ENCODE data around the gene SPX.

SPX gene

GRCh38 chr12:21538061-21538653 is 12.1 kb downstream of the SPX start:
- DNase-seq (ENCODE audit: low read depth in 2 of 2): no peak

- no peak for DNase-seq (ENCODE audit: low read depth in 2 of 2)
Measured at GRCh38 chr12:21539797-21540196, 13.7 kb downstream of the SPX start.

GRCh38 chr12:21541773-21542172 is 15.7 kb downstream of the SPX start:
- DNase-seq (ENCODE audit: low read depth in 2 of 2): no peak

- no peak for DNase-seq (ENCODE audit: low read depth in 2 of 2)
Measured at GRCh38 chr12:21542403-21542802, 16.3 kb downstream of the SPX start.

- no peak for DNase-seq (ENCODE audit: low read depth in 2 of 2)
Measured at GRCh38 chr12:21543151-21543550, 17.1 kb downstream of the SPX start.

GRCh38 chr12:21545557-21545956 is 19.5 kb downstream of the SPX start:
- no peak for DNase-seq (ENCODE audit: low read depth in 2 of 2)

GRCh38 chr12:21546716-21547115 is 20.6 kb downstream of the SPX start:
- DNase-seq (ENCODE audit: low read depth in 2 of 2): no peak

GRCh38 chr12:21547437-21547836 is 21.3 kb downstream of the SPX start:
- no peak for DNase-seq (ENCODE audit: low read depth in 2 of 2)

GRCh38 chr12:21551841-21552465 is 25.9 kb downstream of the SPX start:
- DNase-seq (ENCODE audit: low read depth in 2 of 2): no peak

- DNase-seq (ENCODE audit: low read depth in 2 of 2): no peak
Measured at GRCh38 chr12:21552635-21553328, 26.7 kb downstream of the SPX start.

- no peak for DNase-seq (ENCODE audit: low read depth in 2 of 2)
Measured at GRCh38 chr12:21553329-21553675, 27.2 kb downstream of the SPX start.

GRCh38 chr12:21558100-21558679 is 32.1 kb downstream of the SPX start:
- no peak for DNase-seq (ENCODE audit: low read depth in 2 of 2)

- DNase-seq (ENCODE audit: low read depth in 2 of 2): no peak
Measured at GRCh38 chr12:21559855-21560569, 33.9 kb downstream of the SPX start.

- DNase-seq (ENCODE audit: low read depth in 2 of 2): no peak
Measured at GRCh38 chr12:21561158-21561557, 35.1 kb downstream of the SPX start.

- no peak for DNase-seq (ENCODE audit: low read depth in 2 of 2)
Measured at GRCh38 chr12:21562859-21563258, 36.8 kb downstream of the SPX start.

- DNase-seq (ENCODE audit: low read depth in 2 of 2): no peak
Measured at GRCh38 chr12:21566223-21566906, 40.3 kb downstream of the SPX start.

GRCh38 chr12:21566907-21567394 is 40.9 kb downstream of the SPX start:
- DNase-seq (ENCODE audit: low read depth in 2 of 2): no peak

GRCh38 chr12:21568115-21568514 is 42.0 kb downstream of the SPX start:
- no peak for DNase-seq (ENCODE audit: low read depth in 2 of 2)

GRCh38 chr12:21571046-21571445 is 45.0 kb downstream of the SPX start:
- DNase-seq (ENCODE audit: low read depth in 2 of 2): no peak

- no peak for DNase-seq (ENCODE audit: low read depth in 2 of 2)
Measured at GRCh38 chr12:21573733-21574358, 47.8 kb downstream of the SPX start.

GRCh38 chr12:21576431-21576830 is 50.3 kb downstream of the SPX start:
- DNase-seq (ENCODE audit: low read depth in 2 of 2): no peak
